GM18519 (cell line): ENCODE results near the gene HOXC11.
A peak's percentile ranks its signal among the peaks of the same experiment; 100 is the strongest.

Source experiments
- ATAC-seq: cut with Tn5 transposase; IDR thresholded peaks from one replicate; pipeline ENCODE4 v1.9.1; 2021; ENCODE audit warnings: mild to moderate bottlenecking, moderate library complexity; ENCODE audit not compliant: unreplicated experiment, low FRiP score

HOXC11 gene

DNA sequence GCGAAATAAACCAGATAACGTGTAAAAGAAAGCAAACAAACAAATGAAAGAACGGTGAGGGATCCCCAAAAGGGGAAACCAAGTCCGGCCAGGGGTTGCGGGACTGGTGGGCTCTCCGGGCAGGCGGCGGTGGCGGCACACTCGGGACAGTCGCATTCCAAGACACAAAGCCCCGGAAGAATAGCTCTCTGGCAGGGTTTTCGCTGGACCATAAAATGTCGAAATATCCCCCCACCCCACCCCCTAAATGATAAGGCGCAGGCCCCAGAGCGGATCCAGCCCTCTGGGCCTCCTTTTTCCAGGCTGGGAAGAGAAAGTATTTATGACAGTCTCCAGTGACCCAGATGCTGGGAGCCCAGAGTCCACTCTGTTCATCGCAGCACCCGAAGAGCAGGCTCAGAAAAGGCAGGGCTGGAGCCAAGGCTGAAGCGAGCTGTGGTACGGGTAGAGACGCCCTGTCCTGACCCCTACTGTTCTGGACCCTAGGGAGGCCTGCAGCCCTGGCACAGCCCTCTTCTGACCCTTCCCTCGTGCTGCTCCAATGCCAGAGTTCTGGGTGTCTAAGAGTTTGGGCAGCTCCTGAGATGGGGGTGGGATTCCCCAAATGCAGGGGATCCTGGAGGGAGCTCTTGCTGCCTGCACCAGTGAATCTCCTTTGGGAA, 33.8 kb downstream of the HOXC11 start:
- no peak for ATAC-seq

DNA sequence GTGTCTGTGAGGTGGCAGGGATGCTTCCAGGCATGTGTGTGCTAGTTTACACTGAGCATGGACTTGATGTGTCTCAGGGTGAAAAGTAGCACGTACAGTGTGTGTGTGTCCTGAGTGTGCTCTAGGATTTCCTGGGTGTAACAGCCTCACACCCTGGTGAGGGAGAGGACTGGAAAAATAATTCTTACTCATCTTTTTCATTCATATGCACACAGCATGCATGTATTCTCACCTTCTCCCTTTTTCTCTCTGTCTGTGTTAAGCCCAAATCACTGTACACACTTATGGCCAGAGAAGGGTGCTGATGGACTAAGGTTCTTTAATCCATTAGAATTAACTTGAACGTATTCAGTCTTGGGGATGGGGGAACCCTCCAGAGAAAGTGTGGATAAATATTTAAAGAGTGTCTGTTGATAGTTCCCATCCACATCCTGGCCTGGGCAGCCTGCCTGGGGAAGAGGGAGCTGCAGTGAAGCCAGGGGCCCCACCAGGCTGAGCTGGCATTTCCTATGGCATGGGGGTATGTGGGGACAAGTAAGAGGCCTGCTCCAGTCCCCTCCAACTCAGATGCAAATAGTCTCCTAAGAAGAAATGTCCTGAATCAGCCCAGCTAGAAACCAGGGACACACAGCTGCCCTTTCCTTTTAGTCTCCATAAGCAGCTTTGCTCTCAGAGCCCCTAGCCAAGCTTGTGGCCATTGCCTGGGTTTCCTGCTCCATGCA, 34.8 kb downstream of the HOXC11 start:
- ATAC-seq = no peak

DNA sequence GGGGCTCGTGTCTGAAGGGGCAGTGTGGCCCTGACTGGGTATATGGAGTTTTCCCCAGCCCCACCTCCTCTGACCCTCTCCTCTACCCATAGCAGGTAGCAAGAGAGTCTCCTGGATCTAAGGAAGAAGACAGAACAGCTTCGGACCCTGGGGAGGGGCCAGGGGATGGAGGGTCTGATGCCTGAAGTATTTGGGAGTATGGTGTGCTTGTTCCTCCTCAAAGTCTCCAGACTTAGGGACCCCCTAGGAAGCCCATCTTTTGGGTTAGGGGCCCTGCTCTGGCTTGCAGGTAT, 35.3 kb downstream of the HOXC11 start:
- no peak for ATAC-seq

DNA sequence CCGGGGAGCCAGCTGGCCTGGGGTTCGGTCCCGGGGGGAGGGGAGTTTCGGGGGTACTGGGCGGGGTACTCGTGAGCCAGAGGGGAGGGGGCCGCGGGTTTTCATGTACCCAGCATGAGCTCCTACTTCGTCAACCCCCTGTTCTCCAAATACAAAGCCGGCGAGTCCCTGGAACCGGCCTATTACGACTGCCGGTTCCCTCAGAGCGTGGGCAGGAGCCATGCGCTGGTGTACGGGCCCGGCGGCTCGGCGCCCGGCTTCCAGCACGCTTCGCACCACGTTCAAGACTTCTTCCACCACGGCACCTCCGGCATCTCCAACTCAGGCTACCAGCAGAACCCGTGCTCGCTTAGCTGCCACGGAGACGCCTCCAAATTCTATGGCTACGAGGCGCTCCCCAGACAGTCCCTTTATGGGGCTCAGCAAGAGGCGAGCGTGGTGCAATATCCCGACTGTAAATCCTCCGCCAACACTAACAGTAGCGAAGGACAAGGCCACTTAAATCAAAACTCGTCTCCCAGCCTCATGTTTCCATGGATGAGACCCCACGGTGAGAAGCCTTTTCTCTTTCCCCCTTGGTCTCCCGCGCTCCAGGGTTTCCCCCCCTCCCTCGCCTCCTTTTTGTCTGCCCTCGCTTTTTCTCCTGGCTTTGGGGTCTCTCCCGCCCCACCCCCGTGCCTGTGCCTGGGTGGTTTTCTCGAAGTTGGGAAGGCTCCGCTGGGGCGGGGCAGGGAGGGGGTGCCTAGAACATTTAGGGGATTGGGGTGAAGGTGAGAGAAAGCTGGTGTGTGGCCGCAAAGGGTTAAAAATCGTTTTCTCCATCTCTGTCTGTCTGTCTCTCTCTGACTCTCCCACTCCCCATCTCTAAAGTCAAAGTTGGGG, 36.5 kb downstream of the HOXC11 start:
- no peak for ATAC-seq

DNA sequence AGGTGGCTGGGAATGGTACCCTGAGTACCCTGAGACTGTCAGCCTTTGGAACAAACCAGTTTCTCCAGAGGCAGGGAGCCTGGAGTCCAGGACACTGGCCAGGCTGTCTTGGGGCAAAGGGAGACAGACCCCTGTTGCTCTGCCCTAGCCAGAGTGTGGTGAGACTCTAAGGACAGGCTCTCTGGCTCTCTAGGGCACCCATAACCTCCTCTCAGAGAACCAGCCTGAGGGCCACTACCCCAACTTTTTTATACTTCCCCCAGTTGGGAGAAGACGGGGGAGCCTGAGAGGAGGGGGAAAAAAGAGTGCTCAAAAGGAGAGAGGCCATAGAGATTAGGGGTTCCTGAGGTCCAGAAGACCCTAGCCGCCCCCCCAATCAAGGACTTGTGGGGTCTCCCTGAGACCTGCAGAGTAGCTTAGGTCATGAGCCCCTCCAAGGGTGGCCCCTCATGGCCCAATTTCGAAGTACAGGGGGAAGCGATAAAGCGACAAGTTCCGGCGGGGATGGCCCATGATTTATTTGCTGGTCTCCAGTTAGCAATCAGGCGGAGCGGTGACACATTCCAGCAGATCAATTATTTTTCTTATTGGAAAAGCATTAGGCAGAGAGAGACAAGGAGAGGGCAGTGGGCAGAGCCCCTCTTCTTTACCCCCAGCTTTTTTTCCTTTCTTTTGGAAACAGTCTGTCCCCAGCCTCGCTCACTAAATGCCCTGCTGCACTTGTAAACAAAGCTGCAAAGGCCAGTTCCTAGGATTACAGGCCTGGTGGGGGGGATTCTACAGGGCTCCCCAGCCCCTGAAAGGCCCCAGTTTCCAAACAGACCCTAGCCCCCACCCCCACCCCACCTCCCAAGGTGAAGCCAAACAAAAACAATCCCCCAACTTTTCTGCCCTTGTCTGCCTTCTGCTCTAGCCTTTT, 37.4 kb downstream of the HOXC11 start:
- ATAC-seq = no peak

DNA sequence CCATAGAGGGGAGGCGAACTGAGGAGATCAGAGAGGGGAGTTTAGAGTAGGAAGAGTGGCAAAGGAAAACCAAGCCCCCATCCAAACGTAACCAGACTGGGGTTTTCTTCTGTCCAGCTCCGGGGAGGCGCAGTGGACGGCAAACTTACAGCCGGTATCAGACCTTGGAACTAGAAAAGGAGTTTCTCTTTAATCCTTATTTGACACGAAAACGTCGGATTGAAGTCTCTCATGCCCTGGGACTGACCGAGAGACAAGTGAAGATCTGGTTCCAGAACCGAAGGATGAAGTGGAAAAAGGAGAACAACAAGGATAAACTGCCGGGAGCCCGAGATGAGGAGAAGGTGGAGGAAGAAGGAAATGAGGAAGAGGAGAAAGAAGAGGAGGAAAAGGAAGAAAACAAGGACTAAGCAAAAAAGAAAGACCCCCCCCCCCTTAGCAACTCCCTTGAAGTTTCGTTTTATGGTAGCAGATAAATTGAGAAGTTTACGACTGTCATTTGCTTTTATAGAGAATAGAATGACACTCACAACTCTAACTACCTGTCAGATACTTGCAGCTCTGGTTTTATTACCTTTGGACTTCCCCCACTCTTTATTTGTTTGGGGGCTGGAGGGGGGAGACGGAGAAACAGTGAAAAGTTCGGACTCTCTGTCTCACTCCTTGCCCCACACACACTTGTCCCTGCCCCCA, 38.2 kb downstream of the HOXC11 start:
- ATAC-seq = no peak

DNA sequence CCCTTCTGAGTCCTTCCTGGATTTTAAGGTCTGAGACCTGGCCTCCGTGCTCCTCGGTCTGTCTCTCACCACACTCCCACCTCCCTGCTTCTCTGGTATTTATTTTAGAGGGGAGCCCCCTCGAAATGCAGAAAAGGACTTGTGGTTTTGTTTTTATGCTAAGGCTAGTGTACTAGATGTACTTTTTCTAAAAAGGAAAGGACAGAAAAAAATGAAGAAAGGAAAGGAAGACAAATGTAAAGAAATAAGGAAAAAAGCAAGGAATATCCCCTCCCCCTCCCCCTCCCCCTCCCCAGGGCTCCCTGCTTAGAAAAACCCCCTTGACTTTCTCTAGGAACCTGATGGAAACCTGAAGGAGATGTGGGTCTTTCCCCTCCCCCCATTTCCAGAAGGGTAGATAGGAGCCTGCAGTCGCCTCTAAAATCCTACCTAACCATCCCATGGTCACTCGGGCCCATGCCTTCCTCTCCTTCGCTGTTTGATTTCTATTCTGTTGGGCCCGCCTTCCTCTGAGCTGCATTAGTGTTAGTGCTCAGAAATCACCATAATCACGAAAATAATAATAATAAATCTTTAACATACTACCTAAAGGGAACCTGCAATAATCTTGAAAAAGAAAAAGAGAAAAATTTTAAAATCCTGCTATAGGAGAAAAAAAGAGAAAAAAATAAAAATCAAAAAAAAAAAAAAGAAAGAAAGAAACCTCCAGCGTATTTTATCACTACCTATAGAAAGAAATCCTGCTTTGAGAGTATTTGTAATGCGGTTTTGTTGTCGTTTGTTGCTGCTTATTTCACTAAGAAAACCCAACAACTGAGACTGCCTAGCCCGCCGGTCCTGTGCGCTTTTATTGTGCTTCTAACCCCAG, 39.0 kb downstream of the HOXC11 start:
- no peak for ATAC-seq

DNA sequence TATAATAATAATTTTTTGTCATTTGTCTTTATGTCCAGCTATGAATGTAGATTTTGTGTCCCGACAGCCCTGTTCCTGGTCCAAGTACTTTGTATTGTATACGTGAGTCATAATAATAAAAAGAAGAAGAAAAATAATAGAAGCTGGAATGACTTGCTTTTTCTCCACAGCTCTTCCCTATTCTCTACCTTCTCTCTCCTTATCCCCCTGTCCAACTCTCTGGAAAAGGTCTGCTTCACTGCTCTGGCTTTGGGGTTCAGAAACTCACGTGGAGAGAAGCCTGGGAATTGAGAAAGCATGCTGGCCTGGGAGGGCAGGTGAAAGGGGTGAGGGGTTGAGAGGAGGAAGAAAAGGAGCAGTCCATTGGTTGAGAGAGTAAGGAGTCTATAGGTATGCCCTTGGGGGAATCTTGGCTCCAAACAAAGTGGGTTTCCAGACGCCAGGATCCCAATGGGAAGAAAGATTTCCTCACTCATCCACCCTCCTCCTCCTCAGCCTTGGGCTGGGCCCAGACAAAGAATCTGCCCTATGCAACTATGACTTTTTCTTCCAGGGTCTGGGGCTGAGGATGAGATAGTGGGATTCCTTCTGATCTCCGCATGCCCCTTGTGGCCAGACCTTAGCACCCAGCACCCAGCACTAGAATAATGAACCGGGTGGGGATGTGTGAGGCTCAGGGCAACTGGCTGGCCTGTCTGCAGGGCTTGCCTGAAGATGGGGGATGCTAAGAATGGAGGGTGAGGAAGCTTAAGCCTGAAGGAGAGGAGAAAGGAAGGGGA, 39.9 kb downstream of the HOXC11 start:
- ATAC-seq = no peak

DNA sequence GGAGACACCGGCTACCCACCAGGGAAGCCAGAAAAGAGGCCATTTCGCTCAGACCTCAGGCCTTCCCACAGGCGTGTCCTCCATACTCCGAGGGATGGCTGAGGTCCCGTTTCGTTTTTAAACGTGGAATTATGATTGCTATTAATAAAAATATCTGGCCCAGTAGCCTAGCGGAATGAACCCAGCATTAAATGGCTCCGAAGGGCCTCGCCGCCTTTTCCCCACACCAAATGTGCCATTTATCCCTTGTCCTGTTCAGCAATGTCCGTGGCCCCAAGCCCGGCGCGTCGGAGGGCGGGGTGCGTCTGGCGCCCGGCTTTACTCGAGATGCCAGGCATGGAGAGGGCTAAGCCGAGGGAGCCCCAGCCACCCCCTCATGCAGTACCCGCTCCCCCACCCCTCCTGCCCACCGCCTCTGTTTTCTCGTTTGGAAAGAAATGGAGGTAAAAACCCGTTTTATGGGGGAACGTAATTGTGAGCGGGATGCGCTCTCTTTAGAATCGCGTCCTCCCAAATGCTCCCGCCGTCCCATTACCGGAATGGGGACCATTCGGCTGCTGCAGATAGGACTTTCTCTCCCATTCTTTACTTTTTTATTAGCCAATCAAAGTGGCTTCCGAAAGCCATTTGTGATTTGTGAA, 41.6 kb downstream of the HOXC11 start:
- ATAC-seq = no peak

DNA sequence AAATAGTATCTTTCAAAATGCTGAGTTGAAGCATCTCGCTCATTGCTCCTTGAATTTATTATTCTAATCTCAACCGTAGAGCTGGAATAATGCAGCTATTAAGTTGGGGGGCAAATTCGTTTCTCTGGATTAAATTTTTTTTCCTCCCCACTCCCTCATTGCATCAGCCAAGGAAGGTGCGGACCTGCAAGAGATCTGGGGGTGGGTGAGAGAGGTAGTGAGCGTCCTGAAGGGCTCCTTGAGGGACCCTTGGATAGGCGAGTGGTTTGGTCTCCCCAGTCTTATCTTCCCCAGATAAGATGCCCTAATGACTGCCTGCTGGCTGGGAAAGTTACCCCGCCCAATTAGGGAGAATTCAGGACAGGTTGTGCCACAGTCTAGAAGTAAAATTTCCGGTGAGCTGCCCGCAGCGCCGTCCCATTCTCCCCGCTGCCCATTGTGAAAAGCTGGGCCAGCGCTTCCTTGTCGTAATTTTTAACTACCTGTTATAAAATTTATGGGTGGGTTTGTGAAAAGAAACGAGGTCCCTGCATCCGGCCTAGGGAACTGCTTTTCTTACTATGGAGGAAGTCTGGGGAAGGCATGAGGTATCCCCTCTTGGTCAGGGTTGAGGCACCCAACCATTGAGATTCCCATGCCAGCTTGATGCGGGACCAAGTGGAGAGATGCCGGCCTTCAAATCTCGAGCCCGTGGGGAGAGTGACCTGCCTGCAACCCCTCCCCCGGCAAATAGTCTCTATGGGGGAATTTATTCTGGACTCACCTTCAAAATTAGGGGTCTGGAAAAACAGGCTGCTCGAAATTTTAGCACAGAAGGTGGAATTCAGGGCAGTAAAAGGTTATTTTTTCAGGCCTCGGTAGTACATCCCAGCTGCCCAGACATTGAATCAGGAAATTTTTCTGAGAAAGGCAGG, 42.3 kb downstream of the HOXC11 start:
- no peak for ATAC-seq

DNA sequence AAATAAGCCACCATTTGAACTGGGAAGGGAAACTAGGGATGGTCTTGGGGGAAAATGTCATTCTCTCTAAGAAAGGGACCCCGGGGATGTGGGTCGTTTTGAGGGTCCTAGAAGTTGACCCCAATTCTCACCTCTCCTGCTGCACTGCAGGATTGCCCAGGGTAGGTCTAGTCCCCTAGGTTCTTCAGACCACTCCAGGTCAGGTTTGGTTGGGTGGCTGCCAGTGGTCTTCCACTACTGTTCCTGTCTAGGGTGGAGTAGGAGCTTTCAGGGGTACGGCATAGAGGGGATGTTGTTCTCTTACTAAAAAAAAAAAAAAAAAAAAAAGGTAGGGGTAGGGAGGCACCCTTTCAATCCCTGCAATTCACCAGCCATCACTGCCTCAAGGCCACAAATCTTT, 43.1 kb downstream of the HOXC11 start:
- no peak for ATAC-seq

DNA sequence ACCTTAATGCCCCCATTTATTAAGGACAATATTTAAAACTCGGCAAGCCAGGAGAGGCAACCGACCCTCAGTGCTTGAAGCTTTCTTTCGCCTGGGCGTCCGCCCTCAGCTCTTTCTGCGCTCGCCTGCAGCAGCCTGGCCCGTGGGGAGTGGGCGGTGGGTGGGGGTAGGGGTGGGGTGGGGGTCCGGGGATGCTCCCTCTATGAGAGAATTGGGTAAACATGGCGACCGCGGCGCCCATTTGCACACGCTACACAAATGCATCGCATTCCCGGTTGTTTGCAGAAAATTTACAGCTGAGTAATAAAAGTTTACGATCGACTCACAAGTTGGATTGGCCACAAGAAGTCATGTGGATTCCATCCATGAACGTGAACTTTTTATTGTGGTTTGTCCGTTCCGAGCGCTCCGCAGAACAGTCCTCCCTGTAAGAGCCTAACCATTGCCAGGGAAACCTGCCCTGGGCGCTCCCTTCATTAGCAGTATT, 43.6 kb downstream of the HOXC11 start:
- ATAC-seq = no peak

DNA sequence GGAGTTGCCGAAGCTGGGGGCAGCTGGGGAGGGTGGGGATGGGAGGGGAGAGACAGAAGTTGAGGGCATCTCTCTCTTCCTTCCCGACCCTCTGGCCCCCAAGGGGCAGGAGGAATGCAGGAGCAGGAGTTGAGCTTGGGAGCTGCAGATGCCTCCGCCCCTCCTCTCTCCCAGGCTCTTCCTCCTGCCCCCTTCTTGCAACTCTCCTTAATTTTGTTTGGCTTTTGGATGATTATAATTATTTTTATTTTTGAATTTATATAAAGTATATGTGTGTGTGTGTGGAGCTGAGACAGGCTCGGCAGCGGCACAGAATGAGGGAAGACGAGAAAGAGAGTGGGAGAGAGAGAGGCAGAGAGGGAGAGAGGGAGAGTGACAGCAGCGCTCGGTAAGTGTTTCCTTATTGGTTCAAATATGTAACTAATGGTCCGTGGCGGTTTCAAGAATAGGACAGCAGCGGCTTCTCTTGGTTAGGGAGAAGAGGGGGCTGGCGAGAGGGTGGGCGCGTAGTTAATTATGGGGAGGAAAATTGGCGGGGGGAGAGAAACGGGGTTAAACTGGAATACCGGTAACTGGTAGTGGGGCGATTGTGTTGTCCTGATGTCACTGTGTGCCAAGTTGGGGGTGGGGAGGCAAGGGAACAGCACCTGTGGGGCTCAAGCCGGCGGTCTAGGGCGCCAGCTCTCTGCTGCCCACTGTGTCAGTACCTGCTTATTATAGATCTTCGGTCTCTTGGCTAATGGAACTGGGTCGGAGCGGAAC, 44.3 kb downstream of the HOXC11 start:
- ATAC-seq = peak; percentile 25

DNA sequence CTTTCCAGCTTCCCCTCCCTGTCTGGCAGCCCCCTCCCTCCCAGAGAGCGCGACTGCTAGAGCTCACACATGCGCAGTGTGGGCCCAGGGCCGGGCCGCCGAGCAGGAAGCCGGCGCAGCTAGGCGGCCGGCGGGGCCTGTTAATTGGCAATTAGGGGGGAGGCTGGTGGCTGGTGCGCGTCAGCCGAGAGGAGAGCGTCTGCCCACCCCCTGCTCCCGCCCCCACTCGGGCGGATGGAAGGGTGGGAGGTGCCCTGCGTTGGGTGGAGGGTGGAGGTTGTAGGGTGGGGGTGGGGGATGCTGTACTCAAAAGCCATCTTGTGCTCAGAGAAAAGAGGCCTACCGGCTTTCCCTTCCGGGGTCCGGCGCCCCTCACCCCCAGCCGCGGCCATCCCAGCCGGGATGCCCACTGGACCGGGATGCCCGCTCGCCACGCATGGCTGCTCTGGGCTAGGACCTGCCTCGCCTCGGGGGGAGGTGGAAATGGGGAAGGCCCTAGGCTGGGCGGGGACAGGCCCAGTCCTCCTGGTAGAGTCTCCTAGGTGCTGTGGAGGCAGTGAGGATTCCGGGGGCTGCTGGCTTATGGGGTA, 45.0 kb downstream of the HOXC11 start:
- peak; percentile 60 for ATAC-seq

DNA sequence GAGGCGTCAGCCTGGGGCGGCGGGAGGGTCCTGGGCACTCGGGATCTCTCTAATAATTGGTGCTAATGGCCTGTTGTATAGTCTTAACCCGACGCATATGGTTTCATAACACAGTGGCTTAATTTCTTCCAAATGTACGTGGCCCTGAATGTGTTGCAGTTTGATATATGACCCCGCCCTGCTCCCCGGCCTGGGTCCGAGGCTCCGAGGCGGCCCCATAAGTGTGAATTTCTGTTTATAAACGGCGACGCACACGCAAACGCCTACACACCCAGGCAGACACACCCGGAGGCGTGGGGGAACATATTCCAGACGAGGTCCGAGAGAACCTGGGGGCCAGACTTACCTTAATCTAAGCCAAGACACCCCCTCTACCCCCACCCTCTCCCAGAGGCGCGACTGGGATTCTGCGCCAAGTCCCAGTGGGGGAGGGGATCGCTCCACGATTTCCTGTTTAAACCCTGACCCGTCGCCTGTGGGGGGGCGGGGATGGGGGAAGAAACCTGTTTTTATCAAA, 45.6 kb downstream of the HOXC11 start:
- peak; percentile 6 for ATAC-seq
